ENCODE data around the gene RBM47. TPM values are rescaled to one million over a fixed set of nuclear protein-coding genes. Genes with fewer than 3 reads are reported as not detected.
A peak's percentile ranks its signal among the peaks of the same experiment; 100 is the strongest.

Gene RBM47
- total RNA-seq, 1 donor from 2014 or later: 37.8 TPM

DNA sequence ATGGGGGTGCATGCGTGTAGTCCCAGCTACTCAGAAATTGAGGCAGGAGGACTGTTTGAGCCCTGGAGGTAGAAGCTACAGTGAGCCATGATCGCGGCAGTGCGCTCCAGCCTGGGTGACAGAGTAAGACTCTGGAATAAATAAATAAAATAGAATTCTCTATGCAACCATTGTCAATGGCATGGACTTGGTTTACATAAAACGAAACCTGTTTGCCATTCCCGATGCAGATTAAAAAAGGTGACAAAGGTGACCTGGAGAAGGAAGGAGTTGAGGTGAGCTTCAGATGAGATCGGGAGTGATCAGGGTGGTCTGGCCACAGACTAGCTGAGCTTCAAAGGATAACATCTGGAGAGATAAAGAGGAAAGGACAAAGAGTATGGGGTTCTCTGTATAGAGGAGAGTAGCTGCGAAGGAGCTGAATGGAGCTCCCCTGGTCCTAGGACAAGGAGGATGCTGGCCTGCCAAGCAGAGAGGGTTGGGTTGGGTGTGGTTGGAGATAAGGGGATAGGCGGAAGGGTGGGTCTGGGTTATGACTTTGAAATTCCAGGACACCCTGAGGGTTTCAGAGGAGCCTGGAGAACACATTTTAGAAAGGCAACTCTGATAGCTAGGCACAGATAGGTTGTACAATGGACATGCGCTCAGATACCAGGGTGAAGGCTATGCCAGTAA, 98.6 kb downstream of the RBM47 start:
- no peak for DNase-seq (ENCODE audit: low spot score in 2 of 2, unreplicated experiment in 2 of 2)
- Mint-ChIP-seq H3K4me1 (peaks cover 2% of the 10 kb centered on the region), H3K9me3 (no peaks in the 10 kb centered on the region), H3K27me3 (ENCODE audit: low read depth) (no peaks in the 10 kb centered on the region), H3K27ac (peak overlapping the region; percentile 5), H3K36me3 (peaks cover 5% of the 10 kb centered on the region), H3K4me3 (no peak overlapping the region)
- TF ChIP-seq, protein P1, sequence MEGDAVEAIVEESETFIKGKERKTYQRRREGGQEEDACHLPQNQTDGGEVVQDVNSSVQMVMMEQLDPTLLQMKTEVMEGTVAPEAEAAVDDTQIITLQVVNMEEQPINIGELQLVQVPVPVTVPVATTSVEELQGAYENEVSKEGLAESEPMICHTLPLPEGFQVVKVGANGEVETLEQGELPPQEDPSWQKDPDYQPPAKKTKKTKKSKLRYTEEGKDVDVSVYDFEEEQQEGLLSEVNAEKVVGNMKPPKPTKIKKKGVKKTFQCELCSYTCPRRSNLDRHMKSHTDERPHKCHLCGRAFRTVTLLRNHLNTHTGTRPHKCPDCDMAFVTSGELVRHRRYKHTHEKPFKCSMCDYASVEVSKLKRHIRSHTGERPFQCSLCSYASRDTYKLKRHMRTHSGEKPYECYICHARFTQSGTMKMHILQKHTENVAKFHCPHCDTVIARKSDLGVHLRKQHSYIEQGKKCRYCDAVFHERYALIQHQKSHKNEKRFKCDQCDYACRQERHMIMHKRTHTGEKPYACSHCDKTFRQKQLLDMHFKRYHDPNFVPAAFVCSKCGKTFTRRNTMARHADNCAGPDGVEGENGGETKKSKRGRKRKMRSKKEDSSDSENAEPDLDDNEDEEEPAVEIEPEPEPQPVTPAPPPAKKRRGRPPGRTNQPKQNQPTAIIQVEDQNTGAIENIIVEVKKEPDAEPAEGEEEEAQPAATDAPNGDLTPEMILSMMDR (IDR thresholded peaks at IDR 0.05; ENCODE audit: unreplicated experiment): no peak

DNA sequence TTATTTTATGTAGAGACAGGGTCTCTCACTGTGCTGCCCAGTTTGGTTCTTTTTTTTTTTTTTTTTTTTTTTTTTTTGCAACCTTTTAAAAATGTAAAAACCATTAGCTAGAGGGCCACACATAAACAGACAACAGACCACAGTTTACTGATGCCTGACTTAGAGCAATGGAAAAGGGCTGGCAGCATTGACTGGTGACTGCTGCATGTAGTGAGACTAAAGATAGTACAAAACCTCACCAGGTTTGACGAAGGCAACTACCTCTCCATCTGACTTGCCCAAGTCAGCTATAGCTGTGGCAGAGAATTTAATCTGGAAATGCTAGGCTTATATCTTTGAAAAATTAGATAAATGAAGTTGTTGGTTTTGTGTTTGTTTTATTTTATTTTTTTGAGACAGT, 102.9 kb downstream of the RBM47 start:
- no peak for DNase-seq (ENCODE audit: low spot score in 2 of 2, unreplicated experiment in 2 of 2)

DNA sequence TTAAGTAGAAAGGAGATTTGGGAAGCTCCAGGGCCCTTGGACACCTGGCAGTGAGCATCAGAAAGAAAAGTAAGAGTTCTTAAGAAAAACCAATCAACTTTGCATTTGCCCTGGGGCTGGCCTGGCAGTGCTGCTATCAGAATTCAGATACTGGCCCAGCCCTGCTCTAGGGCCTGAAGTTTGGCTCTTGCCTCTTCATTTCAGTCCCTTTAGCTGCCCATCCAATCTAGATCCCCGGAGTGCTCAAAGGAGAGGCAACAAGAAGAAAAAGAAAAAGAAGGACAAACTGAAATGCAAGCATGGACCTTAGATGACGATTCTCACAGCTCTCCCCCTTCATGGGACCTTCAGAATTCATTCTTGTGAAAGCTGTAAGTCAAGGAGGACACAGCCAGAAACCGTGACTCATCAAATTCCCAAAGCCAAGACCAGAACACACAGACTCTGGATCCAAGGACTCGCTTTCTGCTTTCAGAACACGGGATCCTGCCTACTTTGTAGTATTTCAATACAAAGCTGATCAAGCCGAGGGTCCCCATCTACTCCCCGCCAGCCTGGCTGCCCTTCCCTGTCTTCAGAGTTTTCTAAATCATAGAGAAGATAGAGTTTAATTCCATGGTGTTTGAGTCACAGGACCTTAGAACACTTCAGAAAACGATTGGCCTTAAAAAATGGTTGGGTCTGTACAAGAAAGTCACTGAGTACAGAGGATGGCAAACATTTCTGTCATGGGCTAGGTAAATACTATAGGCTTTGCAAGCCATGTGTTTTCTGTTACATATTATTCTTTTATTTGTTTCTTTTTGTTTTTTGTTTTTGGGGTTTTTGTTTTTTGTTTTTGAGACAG, 103.7 kb downstream of the RBM47 start:
- Mint-ChIP-seq H3K9me3 (no peaks in the 10 kb centered on the region), H3K27ac (peak overlapping the region; percentile 82), H3K4me1 (peaks cover 11% of the 10 kb centered on the region), H3K27me3 (ENCODE audit: low read depth) (no peaks in the 10 kb centered on the region), H3K4me3 (no peak overlapping the region), H3K36me3 (no peaks in the 10 kb centered on the region)
- no peak for DNase-seq (ENCODE audit: low spot score in 2 of 2, unreplicated experiment in 2 of 2)
- TF ChIP-seq, protein P1 (IDR thresholded peaks at IDR 0.05; ENCODE audit: unreplicated experiment): no peak

More for the DNA sequence above, 102.9 kb downstream of the RBM47 start:
- Mint-ChIP-seq H3K27ac (no peak overlapping the region), H3K9me3 (no peaks in the 10 kb centered on the region), H3K27me3 (ENCODE audit: low read depth) (no peaks in the 10 kb centered on the region), H3K4me1 (peaks cover 11% of the 10 kb centered on the region), H3K36me3 (no peaks in the 10 kb centered on the region), H3K4me3 (no peak overlapping the region)
- TF ChIP-seq, protein P1 (IDR thresholded peaks at IDR 0.05; ENCODE audit: unreplicated experiment): no peak

DNA sequence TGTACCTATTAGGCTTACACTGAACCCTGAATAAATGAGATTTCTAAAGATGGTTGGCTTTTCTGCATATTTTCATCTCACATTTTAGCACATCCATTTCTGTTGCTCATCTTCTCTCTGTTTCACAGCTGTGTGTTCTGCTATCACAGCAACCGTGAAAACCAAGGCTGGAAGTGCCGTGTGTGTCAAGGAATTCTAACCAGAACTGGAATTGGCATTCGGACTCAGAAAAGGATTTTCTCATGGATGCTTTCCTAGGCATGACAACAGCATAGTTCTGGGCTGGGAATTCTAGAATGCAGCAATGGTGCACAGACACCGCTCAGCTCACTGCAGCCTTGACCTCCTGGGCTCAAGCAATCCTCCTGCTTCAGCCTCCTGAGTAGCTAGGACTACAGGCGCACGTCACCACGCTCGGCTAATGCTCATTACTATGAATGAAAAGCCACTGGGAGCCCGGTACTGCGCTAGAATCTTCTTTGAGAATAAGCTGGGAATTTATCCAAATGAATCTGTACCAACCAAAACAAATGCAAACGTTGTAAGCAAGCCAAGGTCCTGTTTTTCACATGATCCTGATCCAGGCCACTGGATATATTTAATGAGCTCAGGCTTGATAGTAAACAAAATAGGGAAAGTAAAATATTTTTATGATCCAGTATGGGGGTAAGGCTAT, 105.2 kb downstream of the RBM47 start:
- Mint-ChIP-seq H3K4me1 (peaks cover 20% of the 10 kb centered on the region), H3K36me3 (no peaks in the 10 kb centered on the region), H3K27ac (no peak overlapping the region), H3K4me3 (no peak overlapping the region), H3K27me3 (ENCODE audit: low read depth) (no peaks in the 10 kb centered on the region), H3K9me3 (no peaks in the 10 kb centered on the region)
- no peak for DNase-seq (ENCODE audit: low spot score in 2 of 2, unreplicated experiment in 2 of 2)
- TF ChIP-seq, protein P1 (IDR thresholded peaks at IDR 0.05; ENCODE audit: unreplicated experiment): no peak

DNA sequence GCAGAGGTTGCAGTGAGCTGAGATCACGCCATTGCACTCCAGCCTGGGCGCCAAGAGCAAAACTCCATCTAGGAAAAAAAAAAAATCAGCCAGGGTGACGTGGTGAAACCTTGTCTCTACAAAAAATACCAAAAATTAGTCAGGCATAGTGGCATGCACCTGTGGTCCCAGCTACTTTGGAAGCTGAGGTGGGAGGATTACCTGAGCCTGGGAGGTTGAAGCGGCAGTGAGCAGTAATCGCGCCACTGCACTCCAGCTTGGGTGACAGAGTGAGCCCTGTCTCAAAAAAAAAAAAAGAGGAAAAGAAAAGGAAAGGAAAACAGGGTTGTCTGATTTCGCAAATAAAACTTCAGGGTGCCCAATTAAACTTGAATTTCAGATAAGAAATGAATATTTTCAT, 106.1 kb downstream of the RBM47 start:
- Mint-ChIP-seq H3K27ac (peak overlapping the region; percentile 47), H3K36me3 (no peaks in the 10 kb centered on the region), H3K4me3 (no peak overlapping the region), H3K9me3 (no peaks in the 10 kb centered on the region), H3K4me1 (peaks cover 20% of the 10 kb centered on the region), H3K27me3 (ENCODE audit: low read depth) (no peaks in the 10 kb centered on the region)
- DNase-seq (ENCODE audit: low spot score in 2 of 2, unreplicated experiment in 2 of 2): no peak
- TF ChIP-seq, protein P1 (IDR thresholded peaks at IDR 0.05; ENCODE audit: unreplicated experiment): no peak
